Tibial nerve (tissue), 4 donors: Measurements from ENCODE around the gene TMEM247. TPM values are rescaled to one million over a fixed set of nuclear protein-coding genes. Genes with fewer than 3 reads are reported as not detected.
A peak's percentile ranks its signal among the peaks of the same experiment; 100 is the strongest.

Experiments
- DNase-seq, 2 donors: peaks; one replicate each; pipeline ENCODE4 v3.0.0-alpha.2; 2019; ENCODE audit warnings: low spot score in 2 of 2
- H3K27ac ChIP-seq, 4 donors: fragments of 200-600 bp; sonication (generic) in 3 of 4; one replicate each; pipeline ENCODE4 v1.5.1; 2017 to 2019; ENCODE audit warnings: mild to moderate bottlenecking in 1 of 4
- H3K27me3 ChIP-seq, 2 donors: fragments of 200-600 bp; sonication (generic) in 1 of 2; one replicate each; pipeline versions ENCODE4 v1.5.1 to v1.6.0; 2017 to 2019
- H3K36me3 ChIP-seq, 3 donors: fragments of 200-600 bp; sonication (generic); one replicate each; pipeline ENCODE4 v1.5.1; 2018 to 2019
- H3K4me1 ChIP-seq, 4 donors: fragments of 200-600 bp; sonication (generic) in 3 of 4; one replicate each; pipeline ENCODE4 v1.5.1; 2017 to 2019
- H3K4me3 ChIP-seq, 4 donors: fragments of 200-600 bp; sonication (generic) in 3 of 4; one replicate each; pipeline ENCODE4 v1.5.1; 2017 to 2019; ENCODE audit warnings: mild to moderate bottlenecking in 1 of 4, moderate library complexity in 1 of 4
- H3K9me3 ChIP-seq, 4 donors: fragments of 200-600 bp; sonication (generic) in 3 of 4; one replicate each; pipeline ENCODE4 v1.5.1; 2017 to 2019
- CTCF ChIP-seq, 5 experiments: fragments of 200-600 bp in 3 of 5; fragments of 450-650 bp in 2 of 5; sonication (generic) in 3 of 5; IDR thresholded peaks; one replicate each; pipeline ENCODE4 v1.5.1; 2016 to 2019; ENCODE audit warnings: antibody characterized with exemption in 5 of 5, mild to moderate bottlenecking in 3 of 5, moderate library complexity in 2 of 5
- EP300 ChIP-seq, 2 donors: sonication (generic); formaldehyde crosslinking; IDR thresholded peaks; one replicate each; pipeline ENCODE4 v1.6.1; 2017; ENCODE audit warnings: antibody characterized with exemption in 2 of 2, mild to moderate bottlenecking in 1 of 2
- POLR2A ChIP-seq, 2 donors: fragments of 450-650 bp; IDR thresholded peaks; one replicate each; pipeline ENCODE4 v1.6.1; 2017; ENCODE audit warnings: antibody characterized with exemption in 2 of 2, mild to moderate bottlenecking in 2 of 2, moderate library complexity in 2 of 2
- WGBS, 2 donors: methylation state at CpG; one replicate each; pipeline ENCODE4 v1.1.5; 2018; 5-methylcytosine and 5-hydroxymethylcytosine counted together
- total RNA-seq, 4 donors: library from RNA; depleted of rRNA; stranded (reverse); fragments of >200 nt; gene quantifications; one replicate each; pipeline ENCODE4 v1.1.0, GENCODE V29; 2016

TMEM247 gene
- total RNA-seq, 4 donors from 2014 or later: not detected

DNA sequence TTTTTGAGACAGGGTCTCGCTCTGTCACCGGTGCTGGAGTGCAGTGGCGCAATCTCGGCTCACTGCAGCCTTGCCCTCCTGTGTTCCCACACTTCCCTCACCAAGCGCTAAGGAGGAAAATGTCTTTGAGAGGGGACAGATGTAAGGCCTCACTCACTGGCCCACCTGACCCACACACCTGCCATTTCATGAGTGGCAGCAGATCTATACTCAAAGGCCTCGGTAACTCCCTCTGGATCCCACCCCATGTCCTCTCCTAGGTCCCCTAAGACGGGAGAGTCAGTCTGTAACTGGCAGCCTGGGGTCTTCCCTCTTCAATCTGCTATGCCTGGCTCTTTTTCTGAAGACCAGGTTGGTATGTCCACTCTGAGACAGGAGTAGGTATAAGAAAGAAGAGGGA, 12.9 kb downstream of the TMEM247 start:
- Histone ChIP-seq H3K36me3 (no peaks in the 10 kb centered on the region), H3K27ac (peak overlapping the region in 1 of 4 donors; percentile 93), H3K4me3 (no peak overlapping the region), H3K9me3 (no peaks in the 10 kb centered on the region), H3K27me3 (no peaks in the 10 kb centered on the region), H3K4me1 (peaks cover 0 to 42% (median 36%) of the 10 kb centered on the region in 4 donors)
- TF ChIP-seq POLR2A (IDR thresholded peaks at IDR 0.05) (no peak), CTCF (IDR thresholded peaks at IDR 0.05) (no peak), EP300 (IDR thresholded peaks at IDR 0.05) (no peak)
- 91 to 94% methylated on average over 7 of the region's 7 CpGs for WGBS, 2 donors
- no peak for DNase-seq

GRCh38 chr2:46493241-46493970, 14.0 kb downstream of the TMEM247 start:
- no peak for DNase-seq
- Histone ChIP-seq H3K4me1 (peaks cover 0 to 31% (median 27%) of the 10 kb centered on the region in 4 donors), H3K27me3 (no peaks in the 10 kb centered on the region), H3K27ac (no peak overlapping the region), H3K9me3 (no peaks in the 10 kb centered on the region), H3K36me3 (no peaks in the 10 kb centered on the region), H3K4me3 (no peak overlapping the region)
- TF ChIP-seq EP300 (IDR thresholded peaks at IDR 0.05): no peak
- no peak for TF ChIP-seq CTCF (IDR thresholded peaks at IDR 0.05)
- TF ChIP-seq POLR2A (IDR thresholded peaks at IDR 0.05): no peak
- 60 to 63% methylated on average over 8 of the region's 8 CpGs for WGBS, 2 donors

DNA sequence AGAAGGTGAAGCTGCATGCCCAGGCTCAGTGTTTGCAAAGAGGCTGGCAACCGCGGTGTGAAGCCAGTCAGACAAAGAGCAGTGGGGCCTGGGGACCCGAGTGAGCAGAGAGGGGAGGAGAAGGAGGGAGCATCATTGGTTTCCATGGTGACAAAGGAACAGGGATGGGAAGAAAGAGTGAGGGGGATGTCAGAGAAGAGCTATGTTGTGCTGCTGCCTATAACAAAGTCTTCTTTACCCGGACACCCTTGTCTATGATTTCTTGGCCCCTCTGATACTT, 14.5 kb downstream of the TMEM247 start:
- Histone ChIP-seq H3K4me3 (no peak overlapping the region), H3K27me3 (no peaks in the 10 kb centered on the region), H3K27ac (no peak overlapping the region), H3K4me1 (peaks cover 0 to 26% (median 23%) of the 10 kb centered on the region in 4 donors), H3K9me3 (no peaks in the 10 kb centered on the region), H3K36me3 (no peaks in the 10 kb centered on the region)
- 36 to 43% methylated on average over 4 of the region's 4 CpGs for WGBS, 2 donors
- DNase-seq: no peak
- no peak for TF ChIP-seq CTCF (IDR thresholded peaks at IDR 0.05)
- TF ChIP-seq POLR2A (IDR thresholded peaks at IDR 0.05): no peak
- no peak for TF ChIP-seq EP300 (IDR thresholded peaks at IDR 0.05)

- WGBS, 2 donors: 96 to 97% methylated on average over 4 of the region's 4 CpGs
- no peak for DNase-seq
- Histone ChIP-seq H3K27ac (no peak overlapping the region), H3K4me1 (peaks cover 0 to 26% (median 18%) of the 10 kb centered on the region in 4 donors), H3K36me3 (no peaks in the 10 kb centered on the region), H3K27me3 (no peaks in the 10 kb centered on the region), H3K9me3 (no peaks in the 10 kb centered on the region), H3K4me3 (no peak overlapping the region)
- TF ChIP-seq EP300 (IDR thresholded peaks at IDR 0.05): no peak
Observed at GRCh38 chr2:46494596-46494995, 15.2 kb downstream of the TMEM247 start.

DNA sequence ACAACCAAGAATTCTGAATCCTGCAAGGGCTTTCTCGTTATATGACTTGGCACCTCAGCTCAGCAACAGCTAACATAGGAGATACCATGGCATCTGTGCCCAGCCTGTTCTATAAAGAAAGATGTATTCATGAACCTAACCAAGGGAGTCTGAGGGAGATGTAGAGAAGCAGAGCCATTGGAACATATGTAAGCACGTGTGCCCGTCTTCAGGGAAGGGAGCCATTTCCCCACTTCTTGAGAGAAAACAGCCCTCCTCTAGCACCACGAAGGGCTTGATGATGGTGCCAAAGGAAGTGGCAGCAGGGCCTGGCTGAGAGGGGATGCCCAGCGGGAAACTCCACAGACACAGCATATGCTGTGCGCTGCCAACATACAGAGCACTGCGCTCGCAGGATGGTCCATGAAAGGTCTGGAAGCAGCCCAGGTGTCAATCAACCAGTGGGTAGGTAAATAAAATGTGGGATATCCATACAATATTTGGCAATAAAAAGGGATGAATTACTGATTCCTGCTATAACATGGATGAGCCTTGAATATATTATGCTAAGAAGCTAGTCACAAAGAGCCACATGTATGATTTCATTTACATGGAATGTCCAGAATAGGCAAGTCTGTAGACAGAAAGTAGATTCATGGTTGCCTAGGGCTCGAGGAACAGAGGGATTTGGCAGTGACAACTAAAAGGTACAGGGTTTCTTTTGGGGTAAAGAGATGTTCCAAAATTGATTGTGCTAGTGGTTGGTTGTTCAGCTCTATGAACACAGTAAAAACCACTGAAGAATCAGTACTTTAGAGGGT, 16.1 kb downstream of the TMEM247 start:
- 83 to 84% methylated on average over 9 of the region's 9 CpGs for WGBS, 2 donors
- no peak overlapping the region for H3K27ac ChIP-seq
- DNase-seq: no peak
- no peaks in the 10 kb centered on the region for H3K27me3 ChIP-seq
- peaks cover 0 to 19% (median 9%) of the 10 kb centered on the region in 4 donors for H3K4me1 ChIP-seq
- no peak for TF ChIP-seq EP300 (IDR thresholded peaks at IDR 0.05)
- no peak for TF ChIP-seq POLR2A (IDR thresholded peaks at IDR 0.05)
- TF ChIP-seq CTCF (IDR thresholded peaks at IDR 0.05): no peak
- H3K4me3 ChIP-seq: no peak overlapping the region
- no peaks in the 10 kb centered on the region for H3K36me3 ChIP-seq
- no peaks in the 10 kb centered on the region for H3K9me3 ChIP-seq
